GM12864 (cell line): Measurements from ENCODE around the gene GMDS.

Source experiments
- DNase-seq: peaks from one replicate; pipeline ENCODE4 v3.0.0-alpha.2; 2011; ENCODE audit warnings: low read depth
- H3K4me3 ChIP-seq: 2 replicates; pipeline ENCODE4 v1.5.1; 2011; ENCODE audit warnings: mild to moderate bottlenecking, low read depth, low read length, control low read depth
- CTCF ChIP-seq: IDR thresholded peaks from 2 replicates; pipeline ENCODE4 v1.5.1; 2011; ENCODE audit warnings: low read depth, mild to moderate bottlenecking, moderate library complexity, low read length, control low read depth, inconsistent platforms; ENCODE audit errors: missing control alignments

The GMDS gene

GRCh38 chr6:1986454-1987243, 258.8 kb downstream of the GMDS start:
- no peak for DNase-seq
- H3K4me3 ChIP-seq, result no peak overlapping the region
- TF ChIP-seq CTCF, result no peak

- H3K4me3 ChIP-seq, result no peak overlapping the region
- no peak for DNase-seq
- no peak for TF ChIP-seq CTCF
These were observed 260.9 kb downstream of the GMDS start for GRCh38 chr6:1984346-1984994.

- TF ChIP-seq CTCF, result no peak
- H3K4me3 ChIP-seq, result no peak overlapping the region
- DNase-seq, result no peak
These were observed 261.6 kb downstream of the GMDS start for GRCh38 chr6:1983850-1984249.

GRCh38 chr6:1972962-1973361, 272.4 kb downstream of the GMDS start:
- no peak overlapping the region for H3K4me3 ChIP-seq
- no peak for DNase-seq
- no peak for TF ChIP-seq CTCF

- H3K4me3 ChIP-seq, result no peak overlapping the region
- TF ChIP-seq CTCF, result no peak
- DNase-seq, result no peak
These were observed 273.8 kb downstream of the GMDS start for GRCh38 chr6:1971612-1972011.

GRCh38 chr6:1970151-1970561, 275.2 kb downstream of the GMDS start:
- TF ChIP-seq CTCF, result no peak
- no peak for DNase-seq
- no peak overlapping the region for H3K4me3 ChIP-seq
